Upper lobe of left lung (tissue), 4 donors: Measurements from ENCODE around the gene NSG2.

Experiments used
- POLR2A ChIP-seq, 4 donors: fragments of 450-650 bp; IDR thresholded peaks; one replicate each; pipeline ENCODE4 v1.5.1; 2016 to 2017; ENCODE audit warnings: antibody characterized with exemption in 4 of 4, mild to moderate bottlenecking in 2 of 4
- TF ChIP-seq, protein P1 (sequence below), 6 experiments: fragments of 450-650 bp in 4 of 6; fragments of 200-600 bp in 2 of 6; sonication (generic) in 2 of 6; IDR thresholded peaks; one replicate each; pipeline ENCODE4 v1.5.1; 2016 to 2019; ENCODE audit warnings: antibody characterized with exemption in 6 of 6

DNA sequence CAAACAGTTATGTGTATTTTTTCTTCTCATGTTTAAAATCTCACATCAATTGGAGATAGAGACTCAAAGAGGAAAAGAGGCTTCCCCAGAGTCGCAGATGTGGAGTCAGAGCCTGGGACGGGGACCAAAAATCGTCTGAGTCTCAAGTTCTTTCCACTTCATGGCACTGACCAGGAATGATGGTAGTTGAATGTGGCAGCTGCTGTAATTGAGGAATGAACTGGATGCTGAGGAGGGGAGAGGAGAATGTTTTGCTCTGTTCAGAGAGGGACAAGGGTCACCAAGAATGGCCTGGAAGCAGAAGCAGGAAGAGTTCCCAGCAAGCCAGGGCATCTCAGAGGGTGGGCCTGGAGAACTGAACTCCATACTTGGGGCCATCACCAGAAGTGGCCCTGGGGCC, 103.9 kb downstream of the NSG2 start:
- TF ChIP-seq, protein P1, sequence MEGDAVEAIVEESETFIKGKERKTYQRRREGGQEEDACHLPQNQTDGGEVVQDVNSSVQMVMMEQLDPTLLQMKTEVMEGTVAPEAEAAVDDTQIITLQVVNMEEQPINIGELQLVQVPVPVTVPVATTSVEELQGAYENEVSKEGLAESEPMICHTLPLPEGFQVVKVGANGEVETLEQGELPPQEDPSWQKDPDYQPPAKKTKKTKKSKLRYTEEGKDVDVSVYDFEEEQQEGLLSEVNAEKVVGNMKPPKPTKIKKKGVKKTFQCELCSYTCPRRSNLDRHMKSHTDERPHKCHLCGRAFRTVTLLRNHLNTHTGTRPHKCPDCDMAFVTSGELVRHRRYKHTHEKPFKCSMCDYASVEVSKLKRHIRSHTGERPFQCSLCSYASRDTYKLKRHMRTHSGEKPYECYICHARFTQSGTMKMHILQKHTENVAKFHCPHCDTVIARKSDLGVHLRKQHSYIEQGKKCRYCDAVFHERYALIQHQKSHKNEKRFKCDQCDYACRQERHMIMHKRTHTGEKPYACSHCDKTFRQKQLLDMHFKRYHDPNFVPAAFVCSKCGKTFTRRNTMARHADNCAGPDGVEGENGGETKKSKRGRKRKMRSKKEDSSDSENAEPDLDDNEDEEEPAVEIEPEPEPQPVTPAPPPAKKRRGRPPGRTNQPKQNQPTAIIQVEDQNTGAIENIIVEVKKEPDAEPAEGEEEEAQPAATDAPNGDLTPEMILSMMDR (IDR thresholded peaks at IDR 0.05): no peak
- TF ChIP-seq POLR2A (IDR thresholded peaks at IDR 0.05): no peak
